Embryonic facial prominence (tissue), 1 donor: Measurements from ENCODE around the gene ESX1.
"Not testable (repeated sequence)": the region's sequence is repeated elsewhere in the genome, so short reads cannot be mapped to it uniquely, and the experiment has no call there.

Experiments
- DNase-seq: peaks from one replicate; pipeline ENCODE4 v3.0.0-alpha.2; 2016; ENCODE audit errors: extremely low spot score

Gene ESX1

GRCh38 chrX:104254442-104255115, at the start of gene ESX1:
ESX1 (minus strand) TSS chrX:104254933; CDS start chrX:104254849, 84 bp downstream.
- no peak for DNase-seq

GRCh38 chrX:104295636-104296035, 40.9 kb upstream of the ESX1 start:
- DNase-seq = no peak

- DNase-seq = no peak
Measured at GRCh38 chrX:104288961-104289360, 34.2 kb upstream of the ESX1 start.

GRCh38 chrX:104288269-104288668, 33.5 kb upstream of the ESX1 start:
- DNase-seq = no peak

GRCh38 chrX:104285201-104285600, 30.5 kb upstream of the ESX1 start:
- DNase-seq = no peak

GRCh38 chrX:104284507-104284906, 29.8 kb upstream of the ESX1 start:
- no peak for DNase-seq

- no peak for DNase-seq
Measured at GRCh38 chrX:104282166-104282725, 27.5 kb upstream of the ESX1 start.

GRCh38 chrX:104281564-104281963, 26.8 kb upstream of the ESX1 start:
- DNase-seq = no peak

- DNase-seq = no peak
Measured at GRCh38 chrX:104280609-104281008, 25.9 kb upstream of the ESX1 start.

- DNase-seq = no peak
Measured at GRCh38 chrX:104270916-104271512, 16.3 kb upstream of the ESX1 start.

- no peak for DNase-seq
Measured at GRCh38 chrX:104270212-104270611, 15.5 kb upstream of the ESX1 start.

GRCh38 chrX:104255465-104255864, 732 bp upstream of the ESX1 start:
- no peak for DNase-seq

- DNase-seq = no peak
Measured at GRCh38 chrX:104253567-104254441, 929 bp downstream of the ESX1 start.

- no peak for DNase-seq
Measured at GRCh38 chrX:104250470-104250869, 4.3 kb downstream of the ESX1 start.

GRCh38 chrX:104230060-104230459, 24.7 kb downstream of the ESX1 start:
- not testable (repeated sequence) for DNase-seq

GRCh38 chrX:104211187-104211586, 43.5 kb downstream of the ESX1 start:
- DNase-seq = no peak

- DNase-seq = no peak
Measured at GRCh38 chrX:104205548-104205947, 49.2 kb downstream of the ESX1 start.
